Testis (tissue), 3 donors: ENCODE measurements around the gene PTPRR. TPM values are rescaled to one million over a fixed set of nuclear protein-coding genes. Genes with fewer than 3 reads are reported as not detected.

Experiments
- DNase-seq: peaks from one replicate; pipeline ENCODE4 v3.0.0-alpha.2; 2019
- H3K27ac ChIP-seq, 2 donors: fragments of 200-600 bp; sonication (generic); one replicate each; pipeline ENCODE4 v1.5.1; 2019
- H3K27me3 ChIP-seq: fragments of 200-600 bp; sonication (generic); one replicate; pipeline ENCODE4 v1.5.1; 2019
- H3K36me3 ChIP-seq: fragments of 200-600 bp; sonication (generic); one replicate; pipeline ENCODE4 v1.5.1; 2017; ENCODE audit warnings: low read depth; ENCODE audit errors: missing control alignments
- H3K4me1 ChIP-seq: fragments of 200-600 bp; sonication (generic); one replicate; pipeline ENCODE4 v1.5.1; 2019
- H3K4me3 ChIP-seq, 2 donors: fragments of 200-600 bp; sonication (generic); one replicate each; pipeline ENCODE4 v1.5.1; 2017 to 2019
- H3K9me3 ChIP-seq: fragments of 200-600 bp; sonication (generic); one replicate; pipeline ENCODE4 v1.5.1; 2017
- CTCF ChIP-seq, 3 experiments: fragments of 450-650 bp in 2 of 3; fragments of 200-600 bp in 1 of 3; sonication (generic) in 1 of 3; IDR thresholded peaks; one replicate each; pipeline ENCODE4 v1.5.1; 2016 to 2019; ENCODE audit warnings: antibody characterized with exemption in 3 of 3, mild to moderate bottlenecking in 2 of 3, moderate library complexity in 1 of 3
- POLR2A ChIP-seq: fragments of 450-650 bp; IDR thresholded peaks from one replicate; pipeline ENCODE4 v1.6.1; 2017; ENCODE audit warnings: antibody characterized with exemption, mild to moderate bottlenecking, moderate library complexity
- WGBS, 2 donors: methylation state at CpG; one replicate each; pipeline ENCODE4 v1.1.5; 2018; 5-methylcytosine and 5-hydroxymethylcytosine counted together
- intact Hi-C: fragments of 100-400 bp; cut with DNase I; formaldehyde crosslinking; loops from one replicate; pipeline ENCODE4 v1.15.1; 2023; ENCODE audit warnings: low total_unique reads
- polyA plus RNA-seq: library from polyadenylated mRNA; stranded (reverse); fragments of 350-450 nt; fragmentation: Illumina TruSeq; extraction: RNeasy Lipid Tissue Mini Kit (QIAGEN cat#74804); gene quantifications from one replicate; pipeline ENCODE4 v1.2.3, GENCODE V29; 2014; ENCODE audit warnings: low read depth, low replicate concordance; ENCODE audit not compliant: insufficient read depth
- total RNA-seq, 2 donors: library from RNA; depleted of rRNA; stranded (reverse); fragments of >200 nt; gene quantifications; one replicate each; pipeline ENCODE4 v1.2.3, GENCODE V29; 2016

The PTPRR gene
- total and polyA plus RNA-seq, 3 donors from 2014 or later = 0.16 to 0.43 (median 0.24) TPM

GRCh38 chr12:70646850-70647249 lies 273.7 kb downstream of the PTPRR start:
- H3K9me3 ChIP-seq = no peaks in the 10 kb centered on the region
- H3K27me3 ChIP-seq = no peaks in the 10 kb centered on the region
- WGBS, 2 donors = 59 to 80% methylated on average over 1 of the region's 1 CpG
- TF ChIP-seq POLR2A (no peak), CTCF (IDR thresholded peaks at IDR 0.05) (no peak)
- no peaks in the 10 kb centered on the region for H3K4me1 ChIP-seq
- H3K27ac ChIP-seq = no peak overlapping the region
- no peak for DNase-seq
- no peaks in the 10 kb centered on the region for H3K36me3 ChIP-seq
- intact Hi-C loops = no loop called here
- H3K4me3 ChIP-seq = no peak overlapping the region

GRCh38 chr12:70645494-70646317 lies 274.8 kb downstream of the PTPRR start:
- H3K36me3 ChIP-seq = no peaks in the 10 kb centered on the region
- no peak for TF ChIP-seq CTCF (IDR thresholded peaks at IDR 0.05)
- TF ChIP-seq POLR2A = no peak
- H3K4me3 ChIP-seq = no peak overlapping the region
- no peaks in the 10 kb centered on the region for H3K9me3 ChIP-seq
- no peaks in the 10 kb centered on the region for H3K27me3 ChIP-seq
- H3K27ac ChIP-seq = no peak overlapping the region
- H3K4me1 ChIP-seq = no peaks in the 10 kb centered on the region
- WGBS, 2 donors = 30 to 33% methylated on average over 10 of the region's 10 CpGs
- no peak for DNase-seq
- intact Hi-C loops = no loop called here

- Histone ChIP-seq H3K4me1 (no peaks in the 10 kb centered on the region), H3K27ac (no peak overlapping the region), H3K9me3 (no peaks in the 10 kb centered on the region), H3K27me3 (no peaks in the 10 kb centered on the region), H3K4me3 (no peak overlapping the region), H3K36me3 (no peaks in the 10 kb centered on the region)
- WGBS, 2 donors = 90 to 96% methylated on average over 2 of the region's 2 CpGs
- TF ChIP-seq POLR2A (no peak), CTCF (IDR thresholded peaks at IDR 0.05) (no peak)
- intact Hi-C loops = no loop called here
- DNase-seq = no peak
Measured at GRCh38 chr12:70644861-70645260, 275.7 kb downstream of the PTPRR start.

- H3K4me3 ChIP-seq = no peak overlapping the region
- no peaks in the 10 kb centered on the region for H3K36me3 ChIP-seq
- TF ChIP-seq POLR2A (no peak), CTCF (IDR thresholded peaks at IDR 0.05) (no peak)
- H3K27ac ChIP-seq = no peak overlapping the region
- 78 to 81% methylated on average over 3 of the region's 3 CpGs for WGBS, 2 donors
- DNase-seq = no peak
- no peaks in the 10 kb centered on the region for H3K4me1 ChIP-seq
- intact Hi-C loops = no loop called here
- no peaks in the 10 kb centered on the region for H3K27me3 ChIP-seq
- no peaks in the 10 kb centered on the region for H3K9me3 ChIP-seq
Measured at GRCh38 chr12:70643939-70644338, 276.6 kb downstream of the PTPRR start.

GRCh38 chr12:70641691-70642090 lies 278.8 kb downstream of the PTPRR start:
- intact Hi-C loops = no loop called here
- H3K36me3 ChIP-seq = no peaks in the 10 kb centered on the region
- H3K4me3 ChIP-seq = no peak overlapping the region
- no peaks in the 10 kb centered on the region for H3K9me3 ChIP-seq
- H3K27ac ChIP-seq = no peak overlapping the region
- no peak for TF ChIP-seq CTCF (IDR thresholded peaks at IDR 0.05)
- TF ChIP-seq POLR2A = no peak
- no peak for DNase-seq
- 91 to 93% methylated on average over 2 of the region's 2 CpGs for WGBS, 2 donors
- no peaks in the 10 kb centered on the region for H3K4me1 ChIP-seq
- no peaks in the 10 kb centered on the region for H3K27me3 ChIP-seq
